Panc1 (cell line): ENCODE data around the gene XYLT1. TPM values are rescaled to one million over a fixed set of nuclear protein-coding genes. Genes with fewer than 3 reads are reported as not detected.

ENCODE experiments used
- ATAC-seq: fragments of 200-7000 bp; cut with Tn5 transposase; 2 replicates; pipeline ENCODE4 v1.9.1; 2020; ENCODE audit warnings: mild to moderate bottlenecking, moderate library complexity
- BruUV-seq: library from RNA; stranded (reverse); fragments of 400-500 nt; replicated peaks from 2 replicates; lab custom pipeline; 2021; lab: Mats Ljungman, UMichigan
- CTCF ChIA-PET: fragments of 300-600 bp; sonication (Branson Sonifier 250); formaldehyde crosslinking; loops from one replicate; lab custom pipeline; 2022; ENCODE audit warnings: antibody characterized with exemption; lab: Charles Lee
- POLR2A ChIA-PET: fragments of 300-600 bp; sonication (Branson Sonifier 250); formaldehyde crosslinking; loops from one replicate; lab custom pipeline; 2022; ENCODE audit warnings: antibody characterized with exemption; lab: Charles Lee
- DNase-seq: peaks from one replicate; pipeline ENCODE4 v3.0.0-alpha.2; 2010; ENCODE audit warnings: low read depth, low spot score
- H3K27ac ChIP-seq: 2 replicates; pipeline ENCODE4 v1.5.1; 2011; ENCODE audit warnings: mild to moderate bottlenecking, low read length, inconsistent platforms
- H3K27me3 ChIP-seq: fragments of 200-500 bp; sonication (Bioruptor generic); 2 replicates; pipeline ENCODE4 v1.6.0; 2014; ENCODE audit warnings: low read length, inconsistent platforms; ENCODE audit not compliant: control insufficient read depth, insufficient read depth
- H3K36me3 ChIP-seq: fragments of 200-500 bp; sonication (Bioruptor generic); 2 replicates; pipeline ENCODE4 v1.5.1; 2014; ENCODE audit warnings: inconsistent platforms, mild to moderate bottlenecking, low read length, moderate library complexity; ENCODE audit not compliant: control insufficient read depth, insufficient read depth
- H3K4me1 ChIP-seq: 2 replicates; pipeline ENCODE4 v1.5.1; 2011; ENCODE audit warnings: inconsistent platforms, mild to moderate bottlenecking, low read length, moderate library complexity; ENCODE audit not compliant: control insufficient read depth, insufficient read depth
- H3K4me3 ChIP-seq, 2 experiments: 2 replicates each; pipeline ENCODE4 v1.5.1; 2011 to 2012; ENCODE audit warnings: low read depth in 2 of 2, low read length in 2 of 2, mild to moderate bottlenecking in 2 of 2, inconsistent platforms in 1 of 2, moderate library complexity in 1 of 2
- H3K9me3 ChIP-seq: fragments of 200-500 bp; sonication (Bioruptor generic); 2 replicates; pipeline ENCODE4 v1.5.1; 2014; ENCODE audit warnings: low read depth, mild to moderate bottlenecking, inconsistent platforms, low read length, moderate library complexity; ENCODE audit not compliant: control insufficient read depth, insufficient read depth
- CTCF ChIP-seq: fragments of 450-650 bp; IDR thresholded peaks from 2 replicates; pipeline ENCODE4 v1.5.1; 2017; ENCODE audit warnings: mild to moderate bottlenecking
- POLR2AphosphoS5 ChIP-seq: IDR thresholded peaks from 2 replicates; pipeline ENCODE4 v1.6.1; 2012; ENCODE audit warnings: mild to moderate bottlenecking, low read depth, low read length, moderate library complexity
- REST ChIP-seq, 2 experiments: IDR thresholded peaks; 2 replicates each; pipeline ENCODE4 v1.6.1; 2011 to 2012; ENCODE audit warnings: low read depth in 2 of 2, control low read depth in 1 of 2, low read length in 1 of 2, mild to moderate bottlenecking in 1 of 2, moderate library complexity in 1 of 2; ENCODE audit not compliant: insufficient read depth in 1 of 2
- SIN3A ChIP-seq: IDR thresholded peaks from 2 replicates; pipeline ENCODE4 v1.6.1; 2012; ENCODE audit warnings: low read depth, mild to moderate bottlenecking, low read length, moderate library complexity, borderline replicate concordance; ENCODE audit not compliant: insufficient read depth
- TCF7L2 ChIP-seq: IDR thresholded peaks from 2 replicates; pipeline ENCODE4 v1.6.1; 2011; ENCODE audit warnings: mild to moderate bottlenecking, low read depth, low read length, inconsistent platforms
- in situ Hi-C: cut with HindIII; loops from 2 replicates; pipeline ENCODE4 v1.10.0; 2016; ENCODE audit warnings: low sequenced_read_pairs, low pct_unique_long_range_greater_than_20kb
- intact Hi-C: fragments of 100-400 bp; cut with micrococcal nuclease; formaldehyde crosslinking; loops from one replicate; pipeline ENCODE4 v1.10.0; 2022; ENCODE audit not compliant: unreplicated experiment
- total RNA-seq: library from RNA; stranded (reverse); gene quantifications from one replicate; pipeline ENCODE4 v1.2.1, GENCODE V29; 2021; ENCODE audit not compliant: unreplicated experiment

XYLT1 gene
- total RNA-seq, 1 experiment from 2014 or later, result 0.62 TPM

- in situ Hi-C loops (no loop called here), intact Hi-C loops (no loop called here)
- ATAC-seq, result no peak
- Histone ChIP-seq H3K27me3 (peaks cover 10% of the 10 kb centered on the region), H3K4me1 (no peaks in the 10 kb centered on the region), H3K9me3 (no peaks in the 10 kb centered on the region), H3K27ac (no peak overlapping the region), H3K4me3 (no peak overlapping the region), H3K36me3 (no peaks in the 10 kb centered on the region)
- no peak for DNase-seq
- ChIA-PET CTCF (no interaction called here), POLR2A (no interaction called here)
- TF ChIP-seq CTCF (no peak), SIN3A (no peak), POLR2AphosphoS5 (no peak), TCF7L2 (no peak), REST (IDR thresholded peaks at IDR 0.05; ENCODE audit: insufficient read depth in 1 of 2, low read depth in 2 of 2, low read length in 1 of 2) (no peak)
- BruUV-seq, result no TSS peak
These were observed 24.1 kb downstream of the XYLT1 start for GRCh38 chr16:17446661-17447060.

- no peak for DNase-seq
- no peaks in the 10 kb centered on the region for H3K4me1 ChIP-seq
- H3K9me3 ChIP-seq, result no peaks in the 10 kb centered on the region
- TF ChIP-seq TCF7L2 (no peak), POLR2AphosphoS5 (no peak), SIN3A (no peak), REST (IDR thresholded peaks at IDR 0.05; ENCODE audit: insufficient read depth in 1 of 2, low read depth in 2 of 2, low read length in 1 of 2) (no peak), CTCF (no peak)
- ChIA-PET CTCF (no interaction called here), POLR2A (no interaction called here)
- no peaks in the 10 kb centered on the region for H3K36me3 ChIP-seq
- in situ Hi-C loops (no loop called here), intact Hi-C loops (no loop called here)
- ATAC-seq, result no peak
- BruUV-seq, result no TSS peak
- H3K4me3 ChIP-seq, result no peak overlapping the region
- H3K27ac ChIP-seq, result no peak overlapping the region
- peaks cover 4% of the 10 kb centered on the region for H3K27me3 ChIP-seq
These were observed 25.3 kb downstream of the XYLT1 start for GRCh38 chr16:17445421-17445820.
